Heart right ventricle (tissue), 16 donors: Measurements from ENCODE around the gene TSSC4. TPM values are rescaled to one million over a fixed set of nuclear protein-coding genes. Genes with fewer than 3 reads are reported as not detected.

Source experiments
- ATAC-seq, 8 donors: fragments of 200-7000 bp; cut with Tn5 transposase; one replicate each; pipeline ENCODE4 v1.9.1; 2020; ENCODE audit warnings: mild to moderate bottlenecking in 8 of 8, moderate library complexity in 8 of 8, moderate number of reproducible peaks in 1 of 8
- DNase-seq, 2 donors: peaks; one replicate each; pipeline ENCODE4 v3.0.0-alpha.2; 2020
- H3K27ac ChIP-seq, 10 donors: fragments of 200-600 bp; sonication (generic) in 2 of 10; one replicate each; pipeline versions ENCODE4 v1.5.0 to v1.8.0; 2020 to 2022; ENCODE audit warnings: mild to moderate bottlenecking in 3 of 10
- H3K27me3 ChIP-seq, 7 donors: fragments of 200-600 bp; one replicate each; pipeline ENCODE4 v1.8.0; 2021 to 2022; ENCODE audit warnings: mild to moderate bottlenecking in 2 of 7
- H3K36me3 ChIP-seq, 9 donors: fragments of 200-600 bp; sonication (generic) in 1 of 9; one replicate each; pipeline versions ENCODE4 v1.5.0 to v1.8.0; 2020 to 2022; ENCODE audit warnings: mild to moderate bottlenecking in 2 of 9
- H3K4me1 ChIP-seq, 9 donors: fragments of 200-600 bp; sonication (generic) in 1 of 9; one replicate each; pipeline versions ENCODE4 v1.5.0 to v1.8.0; 2020 to 2022; ENCODE audit warnings: mild to moderate bottlenecking in 4 of 9
- H3K4me3 ChIP-seq, 10 donors: fragments of 200-600 bp; sonication (generic) in 2 of 10; one replicate each; pipeline versions ENCODE4 v1.5.0 to v1.8.0; 2020 to 2022; ENCODE audit warnings: mild to moderate bottlenecking in 7 of 10, moderate library complexity in 2 of 10
- H3K9me3 ChIP-seq, 11 donors: fragments of 200-600 bp in 10 of 11; sonication (generic) in 2 of 11; one replicate each; pipeline versions ENCODE4 v1.5.0 to v1.8.0; 2013 to 2022; ENCODE audit warnings: mild to moderate bottlenecking in 2 of 11, control low read depth in 1 of 11, moderate library complexity in 1 of 11
- CTCF ChIP-seq, 9 donors: fragments of 200-600 bp; sonication (generic) in 2 of 9; IDR thresholded peaks; one replicate each; pipeline versions ENCODE4 v1.5.0 to v1.8.0; 2021 to 2022; ENCODE audit warnings: antibody characterized with exemption in 9 of 9, mild to moderate bottlenecking in 5 of 9, moderate library complexity in 1 of 9
- WGBS, 2 donors: extraction: QIAGEN DNeasy Blood & Tissue Kit; methylation state at CpG; one replicate each; pipeline ENCODE4 v1.1.7; 2013; ENCODE audit warnings: inconsistent platforms in 1 of 2; 5-methylcytosine and 5-hydroxymethylcytosine counted together
- intact Hi-C, 10 donors: fragments of 100-400 bp; cut with DNase I; formaldehyde crosslinking; loops; one replicate each; pipeline versions ENCODE4 v1.11.1 to v1.14.2; 2022
- polyA plus RNA-seq, 2 donors: library from polyadenylated mRNA; stranded (reverse); fragments of 200-250 nt; gene quantifications; one replicate each; pipeline ENCODE4 v1.2.3, GENCODE V29; 2013
- total RNA-seq, 10 donors: library from RNA; stranded (reverse); fragmentation: NEBNext Ultra II Directional in 3 of 10; extraction: Animal tissue kit (Norgen Biotek cat#: 25700) in 3 of 10; gene quantifications; one replicate each; pipeline versions ENCODE4 v1.2.1 to v1.2.4, GENCODE V29; 2021 to 2023
- donor health status: Arrhythmogenic right ventricular cardiomyopathy.
- donor health status: ischemic (EF 13 %, LVEDD 7.1; RV severe dilation, severe dysfunction).
- donor health status: healthy with polysubstance abuse.
- donor health status: DM: no; HTN: yes; CAD: no.
- donor health status: DM: no; HTN: no; CAD: no.
- donor health status: ischemic (EF 25% LVEDD 6.9; RV normal size, moderate dysfunction).
- donor health status: ischemic (EF 25% LVEDD 5.7; RV mildly dilated, moderate dysfunction).
- donor health status: healthy.
- donor health status: DM: yes; HTN: yes; CAD: no.
- donor health status: Ischemic cardiomyopathy.
- donor health status: ischemic (EF 35%, LVEDD 5.7; RV mildly dilated, moderate dysfunction).
- donor health status: nonischemic (EF 11% LVEDD 7.7; RV severe dilation, severe dysfunction).
- donor health status: DM: yes; HTN: yes; CAD: no.
- donor health status: PGD.
- donor health status: ischemic (EF 29% LVEDD 5.4; RV normal size, mild dysfunction).
- donor health status: nonischemic (EF 23%, LVEDD 6.1; RV moderate dilation, normal function).

The TSSC4 gene
- total and polyA plus RNA-seq, 12 donors = 22.0 to 72.3 (median 30.7) TPM

- H3K9me3 ChIP-seq = no peaks in the 10 kb centered on the region
- no peak for TF ChIP-seq CTCF (IDR thresholded peaks at IDR 0.05)
- no peak for ATAC-seq
- WGBS, 2 donors = 88 to 90% methylated on average over 17 to 20 of the region's 20 CpGs
- no peak overlapping the region for H3K4me3 ChIP-seq
- DNase-seq = no peak
- peaks cover 42 to 69% (median 53%) of the 10 kb centered on the region in 9 donors for H3K4me1 ChIP-seq
- peak overlapping the region in 7 of 10 donors; percentile 27 to 70 (median 36) for H3K27ac ChIP-seq
- H3K36me3 ChIP-seq = peaks cover 0 to 87% (median 33%) of the 10 kb centered on the region in 9 donors
- no peaks in the 10 kb centered on the region for H3K27me3 ChIP-seq
- intact Hi-C loops = loop anchor here in 1 of 10 donors (5.0 kb wide), 1 partner anchor 79 kb away; no protein-coding TSS in a partner anchor
Measured at GRCh38 chr11:2391181-2391975, 9.2 kb upstream of the TSSC4 start.

GRCh38 chr11:2392241-2392959 is 8.2 kb upstream of the TSSC4 start:
- DNase-seq (no peak), ATAC-seq (no peak)
- Histone ChIP-seq H3K4me3 (no peak overlapping the region), H3K36me3 (peaks cover 0 to 89% (median 43%) of the 10 kb centered on the region in 9 donors), H3K27me3 (no peaks in the 10 kb centered on the region), H3K4me1 (peaks cover 32 to 59% (median 42%) of the 10 kb centered on the region in 9 donors), H3K27ac (peak overlapping the region in 3 of 10 donors; percentile 8 to 27 (median 15)), H3K9me3 (no peaks in the 10 kb centered on the region)
- intact Hi-C loops = loop anchor here in 1 of 10 donors (5.0 kb wide), 1 partner anchor 80 kb away; no protein-coding TSS in a partner anchor
- TF ChIP-seq CTCF (IDR thresholded peaks at IDR 0.05) = no peak
- WGBS, 2 donors = 81 to 85% methylated on average over 26 of the region's 26 CpGs

- no peaks in the 10 kb centered on the region for H3K27me3 ChIP-seq
- DNase-seq (no peak), ATAC-seq (no peak)
- peaks cover 0 to 92% (median 50%) of the 10 kb centered on the region in 9 donors for H3K36me3 ChIP-seq
- 87 to 92% methylated on average over 26 to 27 of the region's 27 CpGs for WGBS, 2 donors
- peaks cover 23 to 50% (median 33%) of the 10 kb centered on the region in 9 donors for H3K4me1 ChIP-seq
- TF ChIP-seq CTCF (IDR thresholded peaks at IDR 0.05) = no peak
- intact Hi-C loops = loop anchor here in 1 of 10 donors (5.0 kb wide), 1 partner anchor 81 kb away; no protein-coding TSS in a partner anchor
- H3K4me3 ChIP-seq = no peak overlapping the region
- peak overlapping the region in 4 of 10 donors; percentile 4 to 27 (median 12) for H3K27ac ChIP-seq
- H3K9me3 ChIP-seq = no peaks in the 10 kb centered on the region
Measured at GRCh38 chr11:2393111-2393868, 7.3 kb upstream of the TSSC4 start.
